H9 (cell line): ENCODE results near the gene EPHA8. TPM values are rescaled to one million over a fixed set of nuclear protein-coding genes. Genes with fewer than 3 reads are reported as not detected.

Experiments
- DNase-seq: peaks from one replicate; pipeline ENCODE4 v3.0.0-alpha.2; 2017
- H2AFZ ChIP-seq: one replicate; pipeline ENCODE4 v1.6.1; 2013; ENCODE audit warnings: mild to moderate bottlenecking, low read length, control low read depth, moderate library complexity
- H2AK5ac ChIP-seq: 2 replicates; pipeline ENCODE4 v1.6.1; 2013; ENCODE audit warnings: low read length, control low read depth, mixed read lengths; ENCODE audit not compliant: insufficient read length
- H2BK120ac ChIP-seq: one replicate; pipeline ENCODE4 v1.6.1; 2013; ENCODE audit warnings: low read depth, mild to moderate bottlenecking, low read length, control low read depth, inconsistent platforms; ENCODE audit not compliant: poor library complexity, severe bottlenecking
- H2BK12ac ChIP-seq: 2 replicates; pipeline ENCODE4 v1.6.1; 2013; ENCODE audit warnings: low read length, control low read depth, mixed read lengths, low read depth; ENCODE audit not compliant: insufficient read length
- H2BK15ac ChIP-seq: 2 replicates; pipeline ENCODE4 v1.6.1; 2013; ENCODE audit warnings: low read depth, low read length, control low read depth
- H2BK20ac ChIP-seq: one replicate; pipeline ENCODE4 v1.6.1; 2013; ENCODE audit warnings: low read depth, mild to moderate bottlenecking, low read length, control low read depth, inconsistent platforms; ENCODE audit not compliant: poor library complexity, severe bottlenecking
- H2BK5ac ChIP-seq: 2 replicates; pipeline ENCODE4 v1.6.1; 2013; ENCODE audit warnings: low read length, control low read depth, mixed read lengths; ENCODE audit not compliant: insufficient read length
- H3K14ac ChIP-seq: 2 replicates; pipeline ENCODE4 v1.6.1; 2013; ENCODE audit warnings: low read length, control low read depth; ENCODE audit not compliant: insufficient read depth
- H3K18ac ChIP-seq: 2 replicates; pipeline ENCODE4 v1.6.1; 2013; ENCODE audit warnings: low read depth, mild to moderate bottlenecking, mixed read lengths, low read length, control low read depth; ENCODE audit not compliant: insufficient read length
- H3K23ac ChIP-seq: 2 replicates; pipeline ENCODE4 v1.6.1; 2013; ENCODE audit warnings: low read length, control low read depth, mixed read lengths, low read depth; ENCODE audit not compliant: insufficient read length
- H3K23me2 ChIP-seq: 2 replicates; pipeline ENCODE4 v1.6.1; 2013; ENCODE audit warnings: low read depth, mild to moderate bottlenecking, mixed read lengths, low read length, control low read depth; ENCODE audit not compliant: insufficient read length, poor library complexity, severe bottlenecking
- H3K27ac ChIP-seq: 2 replicates; pipeline ENCODE4 v1.5.1; 2013; ENCODE audit warnings: low read length, control low read depth, mixed read lengths, low read depth; ENCODE audit not compliant: insufficient read length
- H3K27me3 ChIP-seq: 2 replicates; pipeline ENCODE4 v1.6.1; 2013; ENCODE audit warnings: low read length, control low read depth, inconsistent platforms; ENCODE audit not compliant: insufficient read depth
- H3K4ac ChIP-seq: 2 replicates; pipeline ENCODE4 v1.6.1; 2013; ENCODE audit warnings: low read depth, mild to moderate bottlenecking, control low read depth, inconsistent platforms, low read length, moderate library complexity
- H3K4me1 ChIP-seq: 2 replicates; pipeline ENCODE4 v1.6.1; 2013; ENCODE audit warnings: low read length, control low read depth, inconsistent platforms; ENCODE audit not compliant: insufficient read depth
- H3K4me2 ChIP-seq: 2 replicates; pipeline ENCODE4 v1.6.1; 2013; ENCODE audit warnings: low read length, control low read depth, mixed read lengths; ENCODE audit not compliant: insufficient read length, insufficient read depth
- H3K56ac ChIP-seq: 2 replicates; pipeline ENCODE4 v1.6.1; 2013; ENCODE audit warnings: low read depth, mild to moderate bottlenecking, mixed read lengths, low read length, control low read depth; ENCODE audit not compliant: insufficient read length
- H3K79me1 ChIP-seq: 2 replicates; pipeline ENCODE4 v1.6.1; 2013; ENCODE audit warnings: low read depth, mild to moderate bottlenecking, moderate library complexity, low read length, control low read depth, inconsistent platforms; ENCODE audit not compliant: insufficient read depth, poor library complexity, severe bottlenecking
- H3K79me2 ChIP-seq: 2 replicates; pipeline ENCODE4 v1.6.1; 2013; ENCODE audit warnings: low read length, control low read depth, inconsistent platforms; ENCODE audit not compliant: insufficient read depth
- H3K9ac ChIP-seq: 2 replicates; pipeline ENCODE4 v1.6.1; 2013; ENCODE audit warnings: low read length, control low read depth, mixed read lengths; ENCODE audit not compliant: insufficient read length; ENCODE audit errors: extremely low read depth
- H3K9me3 ChIP-seq: one replicate; pipeline ENCODE4 v1.6.1; 2013; ENCODE audit warnings: low read depth, low read length, inconsistent platforms; ENCODE audit not compliant: control insufficient read depth
- H3T11ph ChIP-seq: one replicate; pipeline ENCODE4 v1.6.1; 2013; ENCODE audit warnings: mild to moderate bottlenecking, low read length, control low read depth, inconsistent platforms
- H4K20me1 ChIP-seq: one replicate; pipeline ENCODE4 v1.6.1; 2013; ENCODE audit not compliant: control insufficient read depth, insufficient read length, insufficient read depth
- H4K5ac ChIP-seq: 2 replicates; pipeline ENCODE4 v1.6.1; 2013; ENCODE audit warnings: low read depth, mild to moderate bottlenecking, mixed read lengths, low read length, control low read depth; ENCODE audit not compliant: insufficient read length
- H4K8ac ChIP-seq: replicated peaks from 2 replicates; pipeline ENCODE4 v1.6.1; 2013; ENCODE audit warnings: low read length, control low read depth, mixed read lengths, low read depth; ENCODE audit not compliant: insufficient read length
- H4K91ac ChIP-seq: 2 replicates; pipeline ENCODE4 v1.6.1; 2013; ENCODE audit warnings: low read depth, mild to moderate bottlenecking, moderate library complexity, mixed read lengths, low read length, control low read depth; ENCODE audit not compliant: insufficient read length
- H3K27ac Mint-ChIP-seq, 3 experiments: 2 replicates in 2 of 3; 3 replicates in 1 of 3; pipeline ENCODE4 v1.8.0; 2020 to 2021; ENCODE audit warnings: mixed read lengths in 3 of 3, mild to moderate bottlenecking in 1 of 3, moderate library complexity in 1 of 3
- H3K27me3 Mint-ChIP-seq: 2 replicates; pipeline ENCODE4 v1.8.0; 2021; ENCODE audit warnings: low read depth, mild to moderate bottlenecking, moderate library complexity, mixed read lengths
- H3K36me3 Mint-ChIP-seq, 3 experiments: 2 replicates in 2 of 3; 3 replicates in 1 of 3; pipeline ENCODE4 v1.8.0; 2020 to 2021; ENCODE audit warnings: low read depth in 3 of 3, mixed read lengths in 3 of 3; ENCODE audit not compliant: insufficient read depth in 1 of 3
- H3K4me1 Mint-ChIP-seq, 2 experiments: 2 replicates each; pipeline ENCODE4 v1.8.0; 2020; ENCODE audit warnings: mixed read lengths in 2 of 2
- H3K4me3 Mint-ChIP-seq, 2 experiments: 2 replicates in 1 of 2; 3 replicates in 1 of 2; pipeline ENCODE4 v1.8.0; 2020 to 2021; ENCODE audit warnings: mild to moderate bottlenecking in 2 of 2, mixed read lengths in 2 of 2, moderate library complexity in 1 of 2
- H3K9me3 Mint-ChIP-seq, 2 experiments: 2 replicates in 1 of 2; 3 replicates in 1 of 2; pipeline ENCODE4 v1.8.0; 2020; ENCODE audit warnings: mild to moderate bottlenecking in 2 of 2, mixed read lengths in 2 of 2, moderate library complexity in 1 of 2
- WGBS: extraction: QIAGEN DNeasy Blood & Tissue Kit; methylation state at CpG from one replicate; pipeline ENCODE4 v1.1.7; 2013; ENCODE audit warnings: missing lambda C conversion rate, low lambda C conversion rate, mixed read lengths; ENCODE audit not compliant: insufficient read length; ENCODE audit errors: extremely low coverage; 5-methylcytosine and 5-hydroxymethylcytosine counted together
- total RNA-seq: library from RNA; stranded (reverse); gene quantifications from 2 replicates; pipeline ENCODE4 v1.2.1, GENCODE V29; 2021
- TF ChIP-seq, protein P1 (sequence below): fragments of 200-600 bp; sonication (generic); conservative IDR thresholded peaks from 3 replicates; pipeline ENCODE4 v1.8.0; 2021; ENCODE audit warnings: antibody characterized with exemption, mild to moderate bottlenecking

EPHA8 gene
- total RNA-seq, 1 experiment from 2014 or later: 3.4 TPM

GRCh38 chr1:22600817-22601605 is 37.7 kb downstream of the EPHA8 start:
- no peaks in the 10 kb centered on the region; a peak in 1 of 5 replicates for H3K9me3 Mint-ChIP-seq
- H3K4me1 ChIP-seq: no peaks in the 10 kb centered on the region
- no peaks in the 10 kb centered on the region for H3K79me2 ChIP-seq
- H3K4ac ChIP-seq: no peak overlapping the region
- no peaks in the 10 kb centered on the region for H3K27me3 ChIP-seq
- H3T11ph ChIP-seq: no peak overlapping the region
- no peak overlapping the region for H2BK120ac ChIP-seq
- no peak overlapping the region for H4K91ac ChIP-seq
- peaks cover 8 to 27% of the 10 kb centered on the region in 2 experiments for H3K4me1 Mint-ChIP-seq
- no peak overlapping the region for H2BK5ac ChIP-seq
- no peak overlapping the region for H3K27ac Mint-ChIP-seq
- peaks cover 20% of the 10 kb centered on the region for H3K27me3 Mint-ChIP-seq
- no peak overlapping the region for H2BK15ac ChIP-seq
- H2AK5ac ChIP-seq: no peak overlapping the region
- no peak overlapping the region for H3K4me3 Mint-ChIP-seq
- no peaks in the 10 kb centered on the region for H3K36me3 Mint-ChIP-seq
- H3K9ac ChIP-seq: no peak overlapping the region
- H4K20me1 ChIP-seq: no peaks in the 10 kb centered on the region
- no peak overlapping the region for H2BK20ac ChIP-seq
- H2AFZ ChIP-seq: no peak overlapping the region
- no CpG with 5 or more reads among the region's 39 CpGs for WGBS
- no peak overlapping the region for H4K8ac ChIP-seq
- no peaks in the 10 kb centered on the region for H3K23me2 ChIP-seq
- no peak overlapping the region for H2BK12ac ChIP-seq
- TF ChIP-seq, protein P1, sequence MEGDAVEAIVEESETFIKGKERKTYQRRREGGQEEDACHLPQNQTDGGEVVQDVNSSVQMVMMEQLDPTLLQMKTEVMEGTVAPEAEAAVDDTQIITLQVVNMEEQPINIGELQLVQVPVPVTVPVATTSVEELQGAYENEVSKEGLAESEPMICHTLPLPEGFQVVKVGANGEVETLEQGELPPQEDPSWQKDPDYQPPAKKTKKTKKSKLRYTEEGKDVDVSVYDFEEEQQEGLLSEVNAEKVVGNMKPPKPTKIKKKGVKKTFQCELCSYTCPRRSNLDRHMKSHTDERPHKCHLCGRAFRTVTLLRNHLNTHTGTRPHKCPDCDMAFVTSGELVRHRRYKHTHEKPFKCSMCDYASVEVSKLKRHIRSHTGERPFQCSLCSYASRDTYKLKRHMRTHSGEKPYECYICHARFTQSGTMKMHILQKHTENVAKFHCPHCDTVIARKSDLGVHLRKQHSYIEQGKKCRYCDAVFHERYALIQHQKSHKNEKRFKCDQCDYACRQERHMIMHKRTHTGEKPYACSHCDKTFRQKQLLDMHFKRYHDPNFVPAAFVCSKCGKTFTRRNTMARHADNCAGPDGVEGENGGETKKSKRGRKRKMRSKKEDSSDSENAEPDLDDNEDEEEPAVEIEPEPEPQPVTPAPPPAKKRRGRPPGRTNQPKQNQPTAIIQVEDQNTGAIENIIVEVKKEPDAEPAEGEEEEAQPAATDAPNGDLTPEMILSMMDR: no peak
- no peak overlapping the region for H3K18ac ChIP-seq
- H3K79me1 ChIP-seq: no peaks in the 10 kb centered on the region
- H3K9me3 ChIP-seq: no peaks in the 10 kb centered on the region
- no peak overlapping the region for H3K23ac ChIP-seq
- H4K5ac ChIP-seq: no peak overlapping the region
- H3K4me2 ChIP-seq: no peak overlapping the region
- no peak overlapping the region for H3K56ac ChIP-seq
- H3K27ac ChIP-seq: no peak overlapping the region
- no peak overlapping the region for H3K14ac ChIP-seq
- DNase-seq: no peak
